Measurements from ENCODE around the gene CBR4.

- TF ChIP-seq POLR2AphosphoS5 (IDR thresholded peaks at IDR 0.05; ENCODE audit: borderline replicate concordance, low read depth, low read length) (no peak; the same call in 1 of the 2 replicates), EZH2 (IDR thresholded peaks at IDR 0.05) (no peak)
Observed at GRCh38 chr4:168960716-168961115, 49.3 kb downstream of the CBR4 start.

Data from SK-N-MC (cell line).